CD4-positive, alpha-beta memory T cell (primary cell): Measurements from ENCODE around the gene COL6A5. TPM values are rescaled to one million over a fixed set of nuclear protein-coding genes. Genes with fewer than 3 reads are reported as not detected.

Experiments
- CTCF ChIA-PET: fragments of 350-600 bp; sonication (Branson Sonifier 250); formaldehyde crosslinking; loops from one replicate; lab custom pipeline; 2021; ENCODE audit warnings: inconsistent platforms; ENCODE audit not compliant: partially characterized antibody; lab: Charles Lee
- POLR2A ChIA-PET: fragments of 350-600 bp; sonication (Branson Sonifier 250); formaldehyde crosslinking; loops from one replicate; lab custom pipeline; 2021; ENCODE audit not compliant: partially characterized antibody; lab: Charles Lee
- DNase-seq, 5 donors: peaks; one replicate each; pipeline versions ENCODE4 v3.0.0 to v3.0.0-alpha.2; 2020 to 2022; ENCODE audit warnings: mixed read lengths in 1 of 5
- H3K27ac ChIP-seq: one replicate; pipeline ENCODE4 v1.7.0; 2013; ENCODE audit warnings: low read depth, low read length
- H3K27me3 ChIP-seq: 2 replicates; pipeline ENCODE4 v1.7.0; 2013; ENCODE audit warnings: mild to moderate bottlenecking, low read length, moderate library complexity; ENCODE audit not compliant: insufficient read depth
- H3K36me3 ChIP-seq: 2 replicates; pipeline ENCODE4 v1.7.0; 2013; ENCODE audit warnings: mild to moderate bottlenecking, low read length, moderate library complexity; ENCODE audit not compliant: insufficient read depth
- H3K4me1 ChIP-seq: 2 replicates; pipeline ENCODE4 v1.7.0; 2013; ENCODE audit warnings: mild to moderate bottlenecking, low read length, moderate library complexity; ENCODE audit not compliant: insufficient read depth
- H3K4me3 ChIP-seq, 2 donors: one replicate each; pipeline ENCODE4 v1.7.0; 2013; ENCODE audit warnings: low read length in 2 of 2, mild to moderate bottlenecking in 1 of 2
- H3K9me3 ChIP-seq, 2 donors: one replicate each; pipeline ENCODE4 v1.7.0; 2013; ENCODE audit warnings: low read length in 2 of 2, control low read depth in 1 of 2; ENCODE audit not compliant: control insufficient read depth in 1 of 2
- H3K27ac Mint-ChIP-seq, 7 donors: one replicate each; pipeline ENCODE4 v1.8.0; 2020 to 2021; ENCODE audit warnings: mixed read lengths in 7 of 7, mild to moderate bottlenecking in 6 of 7, inconsistent platforms in 3 of 7, moderate library complexity in 3 of 7
- H3K27me3 Mint-ChIP-seq, 2 donors: one replicate each; pipeline ENCODE4 v1.8.0; 2020 to 2021; ENCODE audit warnings: mixed read lengths in 2 of 2
- H3K36me3 Mint-ChIP-seq, 2 donors: one replicate each; pipeline ENCODE4 v1.8.0; 2020 to 2021; ENCODE audit warnings: mixed read lengths in 2 of 2, inconsistent platforms in 1 of 2, mild to moderate bottlenecking in 1 of 2
- H3K4me1 Mint-ChIP-seq, 4 donors: one replicate each; pipeline ENCODE4 v1.8.0; 2020 to 2021; ENCODE audit warnings: mixed read lengths in 4 of 4, mild to moderate bottlenecking in 1 of 4
- H3K4me3 Mint-ChIP-seq, 8 donors: one replicate each; pipeline ENCODE4 v1.8.0; 2020 to 2021; ENCODE audit warnings: mixed read lengths in 8 of 8, mild to moderate bottlenecking in 7 of 8, moderate library complexity in 6 of 8, inconsistent platforms in 3 of 8
- H3K9me3 Mint-ChIP-seq, 8 donors: one replicate each; pipeline ENCODE4 v1.8.0; 2020 to 2021; ENCODE audit warnings: mixed read lengths in 8 of 8, mild to moderate bottlenecking in 5 of 8, inconsistent platforms in 3 of 8, moderate library complexity in 1 of 8
- intact Hi-C: fragments of 100-400 bp; cut with micrococcal nuclease; formaldehyde crosslinking; loops from one replicate; pipeline ENCODE4 v1.15.1; 2023
- polyA plus RNA-seq, 2 donors: library from polyadenylated mRNA; unstranded; fragments of 300-500 nt; fragmentation: Illumina TruSeq; gene quantifications; one replicate each; pipeline ENCODE4 v1.2.3, GENCODE V29; 2021
- total RNA-seq, 2 experiments: library from RNA; stranded (reverse); gene quantifications; one replicate each; pipeline ENCODE4 v1.2.3, GENCODE V29; 2021

Gene COL6A5
- total and polyA plus RNA-seq, 4 experiments from 2014 or later = not detected

DNA sequence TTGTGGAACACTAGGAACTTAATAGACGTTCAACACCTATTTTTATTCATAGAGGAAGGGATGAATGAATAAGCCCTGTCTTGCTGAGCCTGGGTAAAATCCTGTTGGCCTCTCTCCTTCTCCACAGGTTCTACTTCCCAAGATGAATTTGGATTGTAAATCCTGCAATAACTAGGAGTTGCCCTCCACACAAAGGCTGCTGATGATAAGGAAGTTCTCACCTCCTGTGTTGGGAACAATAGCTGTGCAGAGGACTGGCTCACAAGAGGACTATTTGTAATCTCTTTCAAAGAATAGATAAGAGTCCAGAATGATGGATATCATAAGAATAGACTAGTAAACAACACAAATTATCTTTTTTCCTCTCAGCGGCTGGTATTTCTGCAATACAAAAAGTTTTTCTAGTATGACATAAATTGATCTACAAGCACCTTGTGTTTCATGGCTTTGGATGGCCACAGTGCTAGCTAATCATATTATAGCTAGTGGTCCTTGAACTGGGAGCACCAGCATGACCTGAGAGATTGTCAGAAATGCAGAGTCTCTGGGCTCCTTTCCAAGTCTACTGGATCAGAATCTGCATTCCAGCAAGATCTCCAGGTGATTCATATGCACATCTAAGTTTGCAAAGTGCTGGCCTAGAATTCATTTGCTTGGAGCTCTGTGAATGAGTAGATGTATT, 143.4 kb downstream of the COL6A5 start:
- no peak overlapping the region for H3K4me3 Mint-ChIP-seq
- H3K4me1 ChIP-seq = no peaks in the 10 kb centered on the region
- no peaks in the 10 kb centered on the region for H3K9me3 Mint-ChIP-seq
- CTCF ChIA-PET = no interaction called here
- intact Hi-C loops = no loop called here
- no peaks in the 10 kb centered on the region for H3K27me3 ChIP-seq
- H3K4me3 ChIP-seq = no peak overlapping the region
- no peak overlapping the region for H3K27ac ChIP-seq
- POLR2A ChIA-PET = no interaction called here
- no peaks in the 10 kb centered on the region for H3K9me3 ChIP-seq
- H3K36me3 Mint-ChIP-seq = no peaks in the 10 kb centered on the region
- no peak for DNase-seq
- no peaks in the 10 kb centered on the region for H3K27me3 Mint-ChIP-seq
- no peak overlapping the region for H3K27ac Mint-ChIP-seq
- H3K4me1 Mint-ChIP-seq = no peaks in the 10 kb centered on the region
- H3K36me3 ChIP-seq = no peaks in the 10 kb centered on the region

DNA sequence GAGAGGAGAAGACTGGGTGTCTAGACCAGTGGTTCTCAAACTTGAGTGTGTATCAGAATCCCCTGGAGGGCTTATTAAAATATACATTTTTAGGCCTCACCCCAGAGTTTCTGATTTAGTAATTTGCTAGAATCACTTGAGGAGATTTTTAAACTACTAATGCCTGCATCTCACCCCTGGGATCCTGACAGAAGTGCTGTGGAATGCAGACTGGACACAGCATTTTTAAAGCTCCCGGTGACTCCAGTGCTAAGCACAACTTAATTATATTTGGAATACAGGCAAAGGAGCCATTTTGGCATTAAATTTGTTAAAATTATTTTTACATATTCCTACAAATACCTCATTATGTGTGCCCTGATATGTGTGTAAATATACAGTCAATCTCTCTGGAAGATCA, 144.8 kb downstream of the COL6A5 start:
- Histone ChIP-seq H3K27ac (no peak overlapping the region), H3K9me3 (no peaks in the 10 kb centered on the region), H3K27me3 (no peaks in the 10 kb centered on the region), H3K36me3 (no peaks in the 10 kb centered on the region), H3K4me3 (no peak overlapping the region), H3K4me1 (no peaks in the 10 kb centered on the region)
- Mint-ChIP-seq H3K27me3 (no peaks in the 10 kb centered on the region), H3K4me1 (no peaks in the 10 kb centered on the region), H3K36me3 (no peaks in the 10 kb centered on the region), H3K9me3 (no peaks in the 10 kb centered on the region), H3K27ac (no peak overlapping the region), H3K4me3 (no peak overlapping the region)
- no peak for DNase-seq
- intact Hi-C loops = no loop called here
- ChIA-PET CTCF (no interaction called here), POLR2A (no interaction called here)

DNA sequence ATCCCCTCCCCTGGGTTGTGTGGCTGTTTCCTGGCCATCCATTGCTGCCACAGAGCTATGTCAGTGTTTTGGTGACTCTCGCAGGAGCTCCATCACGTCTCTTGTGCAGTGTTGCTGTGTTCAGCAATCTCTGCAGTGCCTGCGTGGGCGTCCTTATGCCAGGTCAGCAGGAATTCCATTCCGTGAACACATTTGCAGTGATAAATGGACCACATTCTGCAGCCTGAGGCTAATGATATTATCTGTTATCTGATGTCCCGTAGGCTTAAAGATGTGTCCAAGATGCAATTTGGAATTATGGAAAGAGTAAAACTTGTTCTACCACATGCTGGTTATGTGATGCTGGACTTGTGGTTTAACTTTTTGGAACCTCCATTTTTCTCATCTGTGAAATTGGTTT, 146.0 kb downstream of the COL6A5 start:
- H3K36me3 Mint-ChIP-seq = no peaks in the 10 kb centered on the region
- H3K27me3 ChIP-seq = no peaks in the 10 kb centered on the region
- no peak overlapping the region for H3K27ac Mint-ChIP-seq
- intact Hi-C loops = no loop called here
- no peaks in the 10 kb centered on the region for H3K4me1 Mint-ChIP-seq
- CTCF ChIA-PET = no interaction called here
- H3K9me3 ChIP-seq = no peaks in the 10 kb centered on the region
- H3K9me3 Mint-ChIP-seq = no peaks in the 10 kb centered on the region
- H3K27me3 Mint-ChIP-seq = no peaks in the 10 kb centered on the region
- DNase-seq = no peak
- H3K36me3 ChIP-seq = no peaks in the 10 kb centered on the region
- no peak overlapping the region for H3K4me3 ChIP-seq
- POLR2A ChIA-PET = no interaction called here
- H3K4me1 ChIP-seq = no peaks in the 10 kb centered on the region
- H3K27ac ChIP-seq = no peak overlapping the region
- no peak overlapping the region for H3K4me3 Mint-ChIP-seq

DNA sequence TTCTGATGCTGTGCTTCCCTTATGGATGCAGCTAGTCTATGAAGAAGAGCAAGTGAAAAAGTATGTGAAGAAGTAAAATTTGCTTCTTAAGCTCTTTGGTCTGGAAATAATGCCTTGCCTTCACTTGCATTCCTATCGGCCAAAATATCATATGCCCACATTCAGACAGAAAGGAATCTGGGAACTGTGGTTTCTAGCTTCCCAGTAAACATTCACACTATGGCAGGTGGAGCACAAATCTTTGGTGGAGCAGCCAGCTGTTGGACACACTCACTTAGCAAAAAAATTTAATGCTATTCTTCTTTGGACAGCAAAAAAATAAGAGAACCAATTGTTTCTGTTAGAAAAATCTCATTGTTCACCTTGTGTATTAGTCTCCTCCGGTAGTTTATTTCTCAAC, 159.2 kb downstream of the COL6A5 start:
- H3K36me3 ChIP-seq = no peaks in the 10 kb centered on the region
- Mint-ChIP-seq H3K27me3 (peaks cover 8 to 22% of the 10 kb centered on the region in 2 donors), H3K27ac (no peak overlapping the region), H3K9me3 (no peaks in the 10 kb centered on the region), H3K4me3 (no peak overlapping the region), H3K36me3 (no peaks in the 10 kb centered on the region), H3K4me1 (no peaks in the 10 kb centered on the region)
- no peak for DNase-seq
- ChIA-PET CTCF (no interaction called here), POLR2A (no interaction called here)
- no peaks in the 10 kb centered on the region for H3K4me1 ChIP-seq
- no peaks in the 10 kb centered on the region for H3K9me3 ChIP-seq
- H3K27ac ChIP-seq = no peak overlapping the region
- no peak overlapping the region for H3K4me3 ChIP-seq
- intact Hi-C loops = no loop called here
- no peaks in the 10 kb centered on the region for H3K27me3 ChIP-seq

DNA sequence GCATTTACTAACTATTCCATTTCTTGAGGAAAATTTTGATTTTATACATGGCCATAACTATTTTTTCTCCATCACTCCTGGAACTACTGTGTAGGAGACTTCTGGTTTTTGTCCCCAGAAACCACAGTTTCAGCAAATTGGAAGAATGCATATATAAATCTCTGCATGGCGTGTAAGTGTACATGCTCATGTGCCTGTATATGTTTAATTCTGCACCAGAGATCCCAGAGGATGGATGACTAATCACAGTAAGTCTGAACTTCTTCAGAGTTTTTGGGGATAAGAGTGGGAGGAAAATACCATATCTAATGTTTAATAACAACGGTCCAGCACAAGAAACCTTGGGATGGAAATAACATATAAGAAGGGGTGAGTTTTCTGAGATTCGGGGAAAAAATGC, 160.6 kb downstream of the COL6A5 start:
- no peaks in the 10 kb centered on the region for H3K4me1 Mint-ChIP-seq
- Histone ChIP-seq H3K27ac (no peak overlapping the region), H3K27me3 (no peaks in the 10 kb centered on the region), H3K4me3 (no peak overlapping the region), H3K4me1 (no peaks in the 10 kb centered on the region), H3K36me3 (no peaks in the 10 kb centered on the region), H3K9me3 (no peaks in the 10 kb centered on the region)
- no peak overlapping the region for H3K27ac Mint-ChIP-seq
- ChIA-PET CTCF (no interaction called here), POLR2A (no interaction called here)
- intact Hi-C loops = no loop called here
- no peak for DNase-seq
- H3K27me3 Mint-ChIP-seq = peaks cover 10 to 29% of the 10 kb centered on the region in 2 donors
- H3K9me3 Mint-ChIP-seq = no peaks in the 10 kb centered on the region
- no peak overlapping the region for H3K4me3 Mint-ChIP-seq
- H3K36me3 Mint-ChIP-seq = no peaks in the 10 kb centered on the region

DNA sequence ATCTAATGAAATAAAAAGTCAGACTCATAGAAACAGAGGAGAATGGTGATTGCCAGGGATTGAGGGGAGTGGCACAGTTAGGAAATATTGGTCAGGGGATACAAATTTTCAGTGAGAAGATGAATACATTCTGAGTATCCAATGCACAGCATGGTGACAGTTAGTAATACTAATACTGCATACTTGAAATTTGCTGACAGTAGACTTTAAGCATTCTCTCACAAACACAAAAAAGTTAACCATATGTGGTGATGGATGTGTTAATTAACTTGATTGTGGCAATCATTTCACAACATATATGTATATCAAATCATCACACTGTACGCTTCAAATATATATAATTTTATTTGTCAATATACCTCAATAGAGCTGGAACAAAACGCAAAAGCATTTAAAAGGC, 162.3 kb downstream of the COL6A5 start:
- no peaks in the 10 kb centered on the region for H3K4me1 Mint-ChIP-seq
- peaks cover 0 to 3% (median 0%) of the 10 kb centered on the region in 8 donors for H3K9me3 Mint-ChIP-seq
- H3K4me3 ChIP-seq = no peak overlapping the region
- peaks cover 19 to 37% of the 10 kb centered on the region in 2 donors for H3K27me3 Mint-ChIP-seq
- intact Hi-C loops = no loop called here
- H3K27ac ChIP-seq = no peak overlapping the region
- no peaks in the 10 kb centered on the region for H3K36me3 ChIP-seq
- ChIA-PET CTCF (no interaction called here), POLR2A (no interaction called here)
- DNase-seq = no peak
- H3K9me3 ChIP-seq = no peaks in the 10 kb centered on the region
- H3K27me3 ChIP-seq = no peaks in the 10 kb centered on the region
- H3K36me3 Mint-ChIP-seq = no peaks in the 10 kb centered on the region
- no peaks in the 10 kb centered on the region for H3K4me1 ChIP-seq
- no peak overlapping the region for H3K27ac Mint-ChIP-seq
- H3K4me3 Mint-ChIP-seq = no peak overlapping the region

DNA sequence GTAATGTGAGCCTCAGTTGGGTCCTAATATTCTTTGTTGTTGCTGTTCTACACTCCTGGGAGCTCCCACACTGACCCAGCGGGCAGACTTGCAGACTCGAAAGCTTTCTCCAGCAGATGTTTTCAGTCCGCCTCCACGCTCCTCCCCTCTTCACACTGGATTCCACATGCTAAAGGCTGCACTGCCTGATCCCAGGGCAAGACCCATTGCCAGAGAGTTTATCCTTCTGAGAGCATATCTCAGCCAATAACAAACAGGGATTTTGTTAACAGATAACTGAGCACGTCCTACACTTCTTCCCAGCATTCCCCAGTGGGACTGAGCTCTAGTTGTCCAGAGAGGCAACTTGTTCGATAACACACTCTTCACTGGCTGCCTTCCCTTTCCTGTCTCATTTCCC, 163.5 kb downstream of the COL6A5 start:
- H3K27me3 Mint-ChIP-seq = peaks cover 18 to 35% of the 10 kb centered on the region in 2 donors
- H3K27me3 ChIP-seq = no peaks in the 10 kb centered on the region
- intact Hi-C loops = no loop called here
- no peaks in the 10 kb centered on the region for H3K4me1 ChIP-seq
- H3K36me3 Mint-ChIP-seq = no peaks in the 10 kb centered on the region
- no peak overlapping the region for H3K27ac ChIP-seq
- no peak overlapping the region for H3K27ac Mint-ChIP-seq
- no peaks in the 10 kb centered on the region for H3K36me3 ChIP-seq
- H3K9me3 ChIP-seq = no peaks in the 10 kb centered on the region
- DNase-seq = no peak
- ChIA-PET POLR2A (no interaction called here), CTCF (no interaction called here)
- no peaks in the 10 kb centered on the region for H3K4me1 Mint-ChIP-seq
- H3K4me3 ChIP-seq = no peak overlapping the region
- H3K4me3 Mint-ChIP-seq = no peak overlapping the region
- H3K9me3 Mint-ChIP-seq = peaks cover 0 to 3% (median 0%) of the 10 kb centered on the region in 8 donors
